ENCODE data around the gene ERN1. TPM values are rescaled to one million over a fixed set of nuclear protein-coding genes. Genes with fewer than 3 reads are reported as not detected.

The ERN1 gene
- total RNA-seq, 2 experiments from 2014 or later = 126 to 128 TPM

- Mint-ChIP-seq H3K27me3 (no peaks in the 10 kb centered on the region), H3K9me3 (no peaks in the 10 kb centered on the region), H3K4me3 (no peak overlapping the region), H3K27ac (no peak overlapping the region), H3K4me1 (peaks cover 25% of the 10 kb centered on the region), H3K36me3 (ENCODE audit: low read depth) (peaks cover 22% of the 10 kb centered on the region)
- CTCF ChIA-PET = interaction anchor here (0.8 to 3.6 kb wide), 10 partner anchors 13 to 298 kb away, joined by 3 to 31 read pairs (median 8); partner anchors contain the start of gene ERN1
- DNase-seq = peak; percentile 46
- POLR2A ChIA-PET = interaction anchor here (0.6 to 5.6 kb wide), 68 partner anchors 9 to 515 kb away, joined by 3 to 67 read pairs (median 6); partner anchors contain the start of genes CD79B, CSHL1, DDX42 and ERN1
These were observed 16.6 kb upstream of the ERN1 start for GRCh38 chr17:64146418-64147109.

GRCh38 chr17:64145751-64146417, 15.9 kb upstream of the ERN1 start:
- Mint-ChIP-seq H3K4me3 (no peak overlapping the region), H3K27me3 (no peaks in the 10 kb centered on the region), H3K9me3 (no peaks in the 10 kb centered on the region), H3K36me3 (ENCODE audit: low read depth) (peaks cover 22% of the 10 kb centered on the region), H3K27ac (no peak overlapping the region), H3K4me1 (peaks cover 25% of the 10 kb centered on the region)
- CTCF ChIA-PET = interaction anchor here (0.8 to 3.6 kb wide), 14 partner anchors 12 to 297 kb away, joined by 3 to 31 read pairs (median 6); partner anchors contain the start of genes ERN1 and ICAM2
- peak; percentile 96 for DNase-seq
- POLR2A ChIA-PET = interaction anchor here (0.6 to 5.6 kb wide), 78 partner anchors 9 to 516 kb away, joined by 3 to 67 read pairs (median 5); partner anchors contain the start of genes CD79B, CSHL1, DDX42 and ERN1

GRCh38 chr17:64145375-64145750, 15.4 kb upstream of the ERN1 start:
- POLR2A ChIA-PET = interaction anchor here (0.6 to 5.6 kb wide), 67 partner anchors 8 to 516 kb away, joined by 3 to 67 read pairs (median 6); partner anchors contain the start of genes CD79B, CSHL1, ERN1 and GH1
- Mint-ChIP-seq H3K4me3 (no peak overlapping the region), H3K36me3 (ENCODE audit: low read depth) (peaks cover 22% of the 10 kb centered on the region), H3K9me3 (no peaks in the 10 kb centered on the region), H3K27ac (no peak overlapping the region), H3K4me1 (peaks cover 25% of the 10 kb centered on the region), H3K27me3 (no peaks in the 10 kb centered on the region)
- DNase-seq = no peak
- CTCF ChIA-PET = interaction anchor here (0.9 to 3.6 kb wide), 14 partner anchors 12 to 505 kb away, joined by 3 to 31 read pairs (median 6); partner anchors contain the start of genes ERN1 and ICAM2

- Mint-ChIP-seq H3K4me1 (peaks cover 1% of the 10 kb centered on the region), H3K27me3 (no peaks in the 10 kb centered on the region), H3K4me3 (no peak overlapping the region), H3K9me3 (no peaks in the 10 kb centered on the region), H3K36me3 (ENCODE audit: low read depth) (no peaks in the 10 kb centered on the region), H3K27ac (no peak overlapping the region)
- ChIA-PET CTCF (interaction anchor here (1.1 to 1.3 kb wide), 2 partner anchors 90 to 220 kb away, joined by 3 read pairs; no protein-coding TSS in a partner anchor), POLR2A (no interaction called here)
- DNase-seq = no peak
These were observed 9.6 kb upstream of the ERN1 start for GRCh38 chr17:64139542-64139941.

GRCh38 chr17:64138441-64138840, 8.5 kb upstream of the ERN1 start:
- Mint-ChIP-seq H3K4me1 (peaks cover 3% of the 10 kb centered on the region), H3K4me3 (no peak overlapping the region), H3K9me3 (no peaks in the 10 kb centered on the region), H3K36me3 (ENCODE audit: low read depth) (no peaks in the 10 kb centered on the region), H3K27ac (no peak overlapping the region), H3K27me3 (no peaks in the 10 kb centered on the region)
- ChIA-PET POLR2A (no interaction called here), CTCF (interaction anchor here (1.1 to 18.3 kb wide), 2 partner anchors 89 to 109 kb away, joined by 3 to 510 read pairs; no protein-coding TSS in a partner anchor)
- DNase-seq = no peak

- H3K36me3 Mint-ChIP-seq (ENCODE audit: low read depth) = no peaks in the 10 kb centered on the region
- no peak overlapping the region for H3K4me3 Mint-ChIP-seq
- ChIA-PET POLR2A (interaction anchor here (0.7 to 3.6 kb wide), 3 partner anchors 11 to 110 kb away, joined by 3 to 26 read pairs (median 15); no protein-coding TSS in a partner anchor), CTCF (interaction anchor here (1.1 to 18.3 kb wide), 9 partner anchors 10 to 231 kb away, joined by 5 to 510 read pairs (median 31); partner anchors contain the start of gene GH1)
- H3K27me3 Mint-ChIP-seq = no peaks in the 10 kb centered on the region
- H3K27ac Mint-ChIP-seq = no peak overlapping the region
- no peaks in the 10 kb centered on the region for H3K9me3 Mint-ChIP-seq
- H3K4me1 Mint-ChIP-seq = peaks cover 28% of the 10 kb centered on the region
- DNase-seq = no peak
These were observed 5.1 kb upstream of the ERN1 start for GRCh38 chr17:64135000-64135399.

GRCh38 chr17:64134216-64134970, 4.4 kb upstream of the ERN1 start:
- peaks cover 28% of the 10 kb centered on the region for H3K4me1 Mint-ChIP-seq
- CTCF ChIA-PET = interaction anchor here (0.6 to 18.3 kb wide), 58 partner anchors 8 to 428 kb away, joined by 3 to 510 read pairs (median 7); partner anchors contain the start of genes CD79B, CSHL1, GH1 and ICAM2
- no peaks in the 10 kb centered on the region for H3K36me3 Mint-ChIP-seq (ENCODE audit: low read depth)
- no peak for DNase-seq
- H3K27ac Mint-ChIP-seq = no peak overlapping the region
- H3K27me3 Mint-ChIP-seq = no peaks in the 10 kb centered on the region
- no peak overlapping the region for H3K4me3 Mint-ChIP-seq
- POLR2A ChIA-PET = interaction anchor here (0.6 to 3.6 kb wide), 13 partner anchors 11 to 215 kb away, joined by 3 to 26 read pairs (median 6); partner anchors contain the start of genes GH1 and ICAM2
- no peaks in the 10 kb centered on the region for H3K9me3 Mint-ChIP-seq

- POLR2A ChIA-PET = interaction anchor here (0.6 to 3.6 kb wide), 15 partner anchors 10 to 215 kb away, joined by 3 to 26 read pairs (median 4); partner anchors contain the start of genes GH1, ICAM2 and TEX2
- no peaks in the 10 kb centered on the region for H3K27me3 Mint-ChIP-seq
- H3K4me3 Mint-ChIP-seq = no peak overlapping the region
- peaks cover 5% of the 10 kb centered on the region for H3K36me3 Mint-ChIP-seq (ENCODE audit: low read depth)
- peaks cover 28% of the 10 kb centered on the region for H3K4me1 Mint-ChIP-seq
- CTCF ChIA-PET = interaction anchor here (0.6 to 18.3 kb wide), 63 partner anchors 8 to 429 kb away, joined by 3 to 510 read pairs (median 6); partner anchors contain the start of genes CD79B, CSHL1, GH1 and ICAM2
- no peaks in the 10 kb centered on the region for H3K9me3 Mint-ChIP-seq
- no peak for DNase-seq
- H3K27ac Mint-ChIP-seq = no peak overlapping the region
These were observed 3.7 kb upstream of the ERN1 start for GRCh38 chr17:64133546-64134215.

GRCh38 chr17:64131606-64132270, 1.8 kb upstream of the ERN1 start:
- H3K27me3 Mint-ChIP-seq = no peaks in the 10 kb centered on the region
- no peak for DNase-seq

GRCh38 chr17:64130559-64131001, 636 bp upstream of the ERN1 start:
- DNase-seq = peak; percentile 63
- Mint-ChIP-seq H3K36me3 (ENCODE audit: low read depth) (peaks cover 28% of the 10 kb centered on the region), H3K27ac (peak overlapping the region; percentile 91)

More at GRCh38 chr17:64131606-64132270, 1.8 kb upstream of the ERN1 start:
- ChIA-PET POLR2A (interaction anchor here (0.9 to 5.0 kb wide), 14 partner anchors 15 to 374 kb away, joined by 3 to 69 read pairs (median 22); partner anchors contain the start of genes CEP95, DDX5, GH1 and ICAM2), CTCF (interaction anchor here (0.9 to 18.3 kb wide), 17 partner anchors 13 to 220 kb away, joined by 3 to 510 read pairs (median 15); partner anchors contain the start of genes CD79B, CSHL1, GH1 and ICAM2)
- H3K4me1 Mint-ChIP-seq = peaks cover 36% of the 10 kb centered on the region
- H3K4me3 Mint-ChIP-seq = no peak overlapping the region
- no peaks in the 10 kb centered on the region for H3K9me3 Mint-ChIP-seq
- H3K36me3 Mint-ChIP-seq (ENCODE audit: low read depth) = peaks cover 18% of the 10 kb centered on the region
- H3K27ac Mint-ChIP-seq = no peak overlapping the region

GRCh38 chr17:64129515-64129764, 504 bp downstream of the ERN1 start:
- CTCF ChIA-PET = interaction anchor here (1.0 to 18.3 kb wide), 12 partner anchors 8 to 241 kb away, joined by 3 to 510 read pairs (median 4); partner anchors contain the start of genes GH1 and ICAM2
- POLR2A ChIA-PET = interaction anchor here (0.6 to 5.0 kb wide), 26 partner anchors 11 to 376 kb away, joined by 3 to 69 read pairs (median 8); partner anchors contain the start of genes CEP95, DDX5, GH1 and ICAM2
- peak overlapping the region; percentile 87 for H3K27ac Mint-ChIP-seq
- H3K36me3 Mint-ChIP-seq (ENCODE audit: low read depth) = peaks cover 39% of the 10 kb centered on the region
- no peak for DNase-seq
- peak overlapping the region; percentile 84 for H3K4me3 Mint-ChIP-seq
- no peaks in the 10 kb centered on the region for H3K27me3 Mint-ChIP-seq
- no peaks in the 10 kb centered on the region for H3K9me3 Mint-ChIP-seq
- peaks cover 58% of the 10 kb centered on the region for H3K4me1 Mint-ChIP-seq

More at GRCh38 chr17:64130559-64131001, 636 bp upstream of the ERN1 start:
- ChIA-PET POLR2A (interaction anchor here (0.8 to 5.0 kb wide), 31 partner anchors 12 to 375 kb away, joined by 3 to 69 read pairs (median 7); partner anchors contain the start of genes CD79B, CEP95, DDX5 and GH1), CTCF (interaction anchor here (0.9 to 18.3 kb wide), 16 partner anchors 10 to 242 kb away, joined by 3 to 510 read pairs (median 9); partner anchors contain the start of genes CSHL1, GH1 and ICAM2)
- no peaks in the 10 kb centered on the region for H3K9me3 Mint-ChIP-seq
- H3K4me3 Mint-ChIP-seq = peak overlapping the region; percentile 80
- no peaks in the 10 kb centered on the region for H3K27me3 Mint-ChIP-seq
- H3K4me1 Mint-ChIP-seq = peaks cover 47% of the 10 kb centered on the region

Measured in activated CD4-positive, alpha-beta memory T cell treated with anti-CD3 and anti-CD28 coated beads, Interleukin-2, amount 10 ng/mL, durations not matched to agents 7 days and 5 days (primary cell).